AG04449 (cell line): ENCODE data around the gene SDK1.

ENCODE experiments used
- CTCF ChIA-PET: fragments of 350-600 bp; formaldehyde crosslinking; extraction: SDS; loops from one replicate; lab custom pipeline; 2021; ENCODE audit warnings: antibody characterized with exemption; lab: Yijun Ruan, JAX
- POLR2A ChIA-PET: fragments of 400-600, 350-600 bp; formaldehyde crosslinking; extraction: SDS; loops from one replicate; lab custom pipeline; 2020; ENCODE audit warnings: antibody characterized with exemption, inconsistent platforms; lab: Yijun Ruan, JAX
- DNase-seq: peaks from one replicate; pipeline ENCODE4 v3.0.0-alpha.2; 2010; ENCODE audit warnings: low read depth, low spot score
- H3K4me3 ChIP-seq: 2 replicates; pipeline ENCODE4 v1.5.1; 2011; ENCODE audit warnings: low read depth, mild to moderate bottlenecking, control low read depth, low read length
- CTCF ChIP-seq: IDR thresholded peaks from one replicate; pipeline ENCODE4 v1.5.1; 2011; ENCODE audit warnings: mild to moderate bottlenecking, moderate library complexity, low read length, control low read depth, inconsistent platforms; ENCODE audit not compliant: insufficient read depth; ENCODE audit errors: missing control alignments

The SDK1 gene

GRCh38 chr7:4265066-4265465, 964.0 kb downstream of the SDK1 start:
- no peak for DNase-seq
- H3K4me3 ChIP-seq = no peak overlapping the region
- POLR2A ChIA-PET = no interaction called here
- CTCF ChIA-PET = no interaction called here
- no peak for TF ChIP-seq CTCF

GRCh38 chr7:4265676-4266075, 964.6 kb downstream of the SDK1 start:
- H3K4me3 ChIP-seq = no peak overlapping the region
- CTCF ChIA-PET = no interaction called here
- TF ChIP-seq CTCF = no peak
- no peak for DNase-seq
- POLR2A ChIA-PET = no interaction called here

GRCh38 chr7:4266270-4267040, 965.4 kb downstream of the SDK1 start:
- POLR2A ChIA-PET = no interaction called here
- no peak for TF ChIP-seq CTCF
- no peak for DNase-seq
- H3K4me3 ChIP-seq = no peak overlapping the region
- CTCF ChIA-PET = no interaction called here

GRCh38 chr7:4267341-4268039, 966.4 kb downstream of the SDK1 start:
- ChIA-PET CTCF (no interaction called here), POLR2A (no interaction called here)
- H3K4me3 ChIP-seq = no peak overlapping the region
- TF ChIP-seq CTCF = no peak
- DNase-seq = no peak

GRCh38 chr7:4268040-4268965, 967.3 kb downstream of the SDK1 start:
- ChIA-PET POLR2A (no interaction called here), CTCF (no interaction called here)

More at GRCh38 chr7:4268040-4268965, 967.3 kb downstream of the SDK1 start:
- DNase-seq = no peak
- TF ChIP-seq CTCF = no peak
- no peak overlapping the region for H3K4me3 ChIP-seq
